SW480 (cell line): ENCODE data around the gene CNTNAP2.
"Not testable (repeated sequence)": the region's sequence is repeated elsewhere in the genome, so short reads cannot be mapped to it uniquely, and the experiment has no call there.

Experiments used
- DNase-seq: peaks from one replicate; pipeline ENCODE4 v3.0.0-alpha.2; 2016; ENCODE audit warnings: low spot score

The CNTNAP2 gene

GRCh38 chr7:147651601-147652000 is 1535.0 kb downstream of the CNTNAP2 start:
- no peak for DNase-seq

GRCh38 chr7:147653456-147653855 is 1536.9 kb downstream of the CNTNAP2 start:
- no peak for DNase-seq

- DNase-seq = no peak
Measured at GRCh38 chr7:147658392-147658967, 1541.9 kb downstream of the CNTNAP2 start.

- DNase-seq = no peak
Measured at GRCh38 chr7:147659036-147659995, 1542.7 kb downstream of the CNTNAP2 start.

- DNase-seq = no peak
Measured at GRCh38 chr7:147664541-147664940, 1547.9 kb downstream of the CNTNAP2 start.

- no peak for DNase-seq
Measured at GRCh38 chr7:147670759-147671158, 1554.2 kb downstream of the CNTNAP2 start.

DNA sequence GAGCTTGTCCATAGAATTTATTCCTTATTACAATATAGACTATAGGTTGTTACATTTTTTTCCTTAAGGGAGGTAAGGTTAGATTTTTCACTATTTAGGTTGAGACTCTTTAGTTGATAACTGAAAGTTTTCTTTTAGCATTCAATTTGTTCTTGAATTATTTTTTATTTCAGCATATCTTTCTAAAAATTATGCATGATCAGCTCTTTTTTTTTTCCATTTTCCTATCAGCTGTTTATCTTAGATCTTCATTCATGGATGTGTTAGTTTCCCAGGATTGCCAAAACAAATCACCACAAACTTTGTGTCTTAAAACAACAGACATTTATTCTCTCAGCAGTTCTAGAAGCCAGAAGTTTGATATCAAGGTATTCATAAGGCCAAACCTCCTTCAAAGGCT is 1558.1 kb downstream of the CNTNAP2 start:
- no peak for DNase-seq

DNA sequence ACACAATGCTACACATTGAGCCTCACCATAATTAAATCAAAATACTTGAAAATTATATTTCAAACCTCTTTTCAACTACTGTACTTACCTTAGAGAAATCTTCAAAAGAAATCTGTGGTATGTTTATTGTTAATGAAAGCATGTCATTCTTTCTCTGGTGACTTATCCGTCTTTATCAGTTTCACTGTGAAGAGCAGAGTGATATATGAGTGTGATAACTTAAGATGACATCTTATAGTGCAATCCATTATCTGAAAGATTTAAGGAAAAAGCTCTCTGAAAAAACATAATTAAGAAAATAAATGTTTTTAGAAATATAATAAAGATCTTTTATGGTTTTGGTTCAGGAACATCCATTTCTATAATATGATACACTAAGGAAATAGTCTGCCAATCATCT is 1562.3 kb downstream of the CNTNAP2 start:
- no peak for DNase-seq

GRCh38 chr7:147681530-147681929 is 1564.9 kb downstream of the CNTNAP2 start:
- no peak for DNase-seq

DNA sequence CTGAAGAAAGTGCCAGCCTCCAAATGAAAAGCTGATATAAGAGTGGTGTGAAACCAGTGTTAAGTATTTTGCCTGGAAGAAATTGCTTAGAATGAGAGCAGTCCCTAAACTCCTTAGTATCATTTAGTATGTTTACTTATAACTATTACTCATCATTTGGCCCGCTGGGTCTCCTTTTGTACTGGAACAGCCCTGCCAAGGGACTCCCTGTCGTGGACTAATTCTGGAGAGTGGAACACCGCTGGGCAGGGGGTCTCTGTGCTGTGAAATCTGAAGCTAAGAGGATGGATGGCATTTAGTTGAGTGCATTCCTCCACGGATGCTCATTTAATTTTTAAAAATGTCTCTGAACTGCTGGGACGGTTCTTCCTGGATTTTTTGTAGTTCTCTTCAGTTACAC is 1584.1 kb downstream of the CNTNAP2 start:
- no peak for DNase-seq

DNA sequence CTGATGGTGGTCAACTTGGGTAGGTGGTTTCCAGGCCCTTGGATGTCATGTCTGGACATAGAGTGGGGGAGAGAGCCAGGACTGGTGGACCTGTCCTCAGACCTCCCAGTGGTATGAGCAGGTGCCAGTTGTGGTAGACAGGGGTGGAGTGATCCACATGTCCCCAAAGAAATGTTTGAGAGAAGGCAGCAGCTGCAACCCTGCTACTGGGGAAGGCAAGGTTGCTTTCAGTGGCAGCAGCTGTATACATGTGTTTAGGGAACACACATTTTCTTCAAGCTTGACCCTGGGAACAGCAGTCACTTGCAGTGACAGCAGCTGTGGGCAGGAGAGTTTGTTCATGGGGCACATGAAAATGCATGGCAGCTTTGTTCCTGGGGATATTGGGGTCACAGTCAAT is 1591.3 kb downstream of the CNTNAP2 start:
- no peak for DNase-seq

DNA sequence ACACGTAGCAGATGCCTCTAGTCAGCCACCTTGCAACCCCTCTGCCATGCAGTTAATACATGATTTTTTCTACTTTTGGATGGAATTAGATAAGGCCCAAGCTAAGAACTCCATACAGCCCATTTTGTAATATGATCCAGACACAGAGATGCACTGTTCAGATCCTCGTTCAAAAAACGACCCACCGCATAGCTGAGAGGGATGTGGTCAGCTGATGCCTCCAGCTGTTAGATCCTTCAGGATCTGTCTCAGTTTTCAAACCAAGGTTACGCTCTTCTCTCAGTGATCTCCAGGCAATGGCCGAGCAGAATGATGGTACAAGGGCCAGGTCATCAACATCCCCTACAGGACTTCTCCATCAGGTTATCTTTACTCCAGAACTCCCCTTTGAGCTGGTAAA is 1592.3 kb downstream of the CNTNAP2 start:
- DNase-seq = no peak

DNA sequence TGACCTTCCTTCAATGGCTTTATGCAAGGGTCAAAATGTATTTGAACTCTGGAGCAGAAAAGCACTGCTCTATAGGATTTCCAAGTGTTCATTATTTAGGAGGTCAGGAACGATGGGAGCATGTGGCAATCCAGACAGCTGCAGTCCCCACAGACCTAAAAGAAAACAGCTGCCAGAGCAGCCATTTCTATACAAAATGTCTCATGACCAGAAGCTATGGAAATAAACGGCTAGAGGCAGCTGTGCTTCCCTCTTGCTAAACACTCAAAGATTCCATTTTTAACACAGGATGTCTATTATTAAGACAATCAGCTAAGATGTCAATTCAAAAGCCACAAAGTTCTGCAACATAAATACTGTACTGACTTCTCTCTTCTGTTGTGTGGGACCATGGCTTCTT is 1594.8 kb downstream of the CNTNAP2 start:
- DNase-seq = no peak

- no peak for DNase-seq
Measured at GRCh38 chr7:147721962-147722830, 1605.6 kb downstream of the CNTNAP2 start.

DNA sequence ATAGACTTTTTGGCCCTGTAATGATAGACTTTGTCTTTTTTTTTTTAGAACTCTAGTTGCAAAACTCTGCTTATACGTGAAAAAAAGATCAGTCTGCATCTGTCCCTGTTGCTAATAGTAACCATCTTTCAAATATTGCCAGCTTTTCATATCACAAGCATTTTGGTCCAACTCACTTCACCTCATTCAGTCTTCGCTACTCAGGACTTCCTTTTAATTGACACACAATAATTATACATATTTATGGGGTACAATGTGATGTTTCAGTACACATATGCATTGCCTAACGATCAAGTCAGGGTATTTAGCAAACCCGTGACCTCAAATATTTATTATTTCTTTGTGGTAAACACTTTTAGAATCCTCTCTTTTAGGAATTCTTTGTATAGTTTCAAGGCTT is 1606.9 kb downstream of the CNTNAP2 start:
- DNase-seq = no peak

- DNase-seq = no peak
Measured at GRCh38 chr7:147731311-147731710, 1614.7 kb downstream of the CNTNAP2 start.

- DNase-seq = not testable (repeated sequence)
Measured at GRCh38 chr7:147737559-147738214, 1621.1 kb downstream of the CNTNAP2 start.

DNA sequence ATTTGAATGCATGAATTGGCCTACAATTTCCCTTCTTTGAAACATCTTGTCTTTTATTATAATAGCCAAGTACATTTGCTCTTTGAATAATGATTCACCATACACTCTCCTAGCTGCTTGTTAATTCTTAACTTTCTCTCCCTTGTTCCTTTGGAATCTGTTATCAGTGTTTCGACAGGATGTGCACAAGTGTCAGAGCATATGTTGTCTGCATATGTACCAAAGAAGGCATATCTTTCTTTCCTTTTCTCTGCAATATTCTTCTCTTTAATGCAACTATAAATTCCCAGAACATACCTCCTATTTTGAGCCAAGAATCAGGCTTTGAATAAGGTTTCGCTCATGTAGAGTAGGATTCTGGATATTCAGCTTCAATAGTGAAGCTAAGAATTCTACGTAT is 1625.7 kb downstream of the CNTNAP2 start:
- DNase-seq = no peak

GRCh38 chr7:147756300-147756699 is 1639.7 kb downstream of the CNTNAP2 start:
- DNase-seq = no peak

- DNase-seq = no peak
Measured at GRCh38 chr7:147759327-147759943, 1642.8 kb downstream of the CNTNAP2 start.

- no peak for DNase-seq
Measured at GRCh38 chr7:147765301-147765700, 1648.7 kb downstream of the CNTNAP2 start.

DNA sequence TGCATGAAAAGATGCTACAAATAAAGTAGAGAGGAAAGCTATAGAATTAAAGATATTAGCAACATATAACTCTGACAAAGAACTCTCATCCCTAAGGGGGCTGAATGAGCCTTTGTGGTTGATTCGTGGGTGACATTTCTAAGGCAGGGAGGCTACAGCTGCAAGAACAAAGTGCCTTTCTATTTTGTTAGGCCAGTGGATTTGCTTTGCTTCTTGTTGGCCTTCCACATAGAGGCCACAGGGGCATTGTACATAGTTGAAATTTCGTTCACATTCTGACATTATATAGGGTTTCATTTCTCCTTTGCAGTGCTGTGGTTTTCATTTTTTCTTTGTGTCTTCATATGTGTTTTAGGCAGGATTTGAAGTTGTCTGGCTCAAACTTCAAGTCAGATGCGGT is 1654.7 kb downstream of the CNTNAP2 start:
- DNase-seq = no peak
